GM12878 (cell line): ENCODE results near the gene ACD. TPM values are rescaled to one million over a fixed set of nuclear protein-coding genes. Genes with fewer than 3 reads are reported as not detected.

ENCODE experiments used
- ATAC-seq: fragments of 200-7000 bp; cut with Tn5 transposase; 3 replicates; pipeline ENCODE4 v1.9.1; 2020; ENCODE audit warnings: mild to moderate bottlenecking, moderate library complexity
- BruUV-seq: library from RNA; stranded (reverse); fragments of 400-500 nt; replicated peaks from 2 replicates; lab custom pipeline; 2021; lab: Mats Ljungman, UMichigan
- CTCF ChIA-PET: fragments of 300-600 bp; sonication (Branson Sonifier 250); formaldehyde crosslinking; extraction: SDS; loops from one replicate; lab custom pipeline; 2021; ENCODE audit warnings: inconsistent platforms; lab: Yijun Ruan, JAX
- POLR2A ChIA-PET: fragments of 350-600 bp; formaldehyde crosslinking; extraction: SDS; loops from one replicate; lab custom pipeline; 2021; ENCODE audit warnings: inconsistent platforms; lab: Charles Lee
- RAD21 ChIA-PET: fragments of 300-600 bp; sonication (Branson Sonifier 250); formaldehyde crosslinking; loops from one replicate; lab custom pipeline; 2023; ENCODE audit warnings: antibody characterized with exemption; ENCODE audit not compliant: unreplicated experiment; lab: Charles Lee
- SMC1A ChIA-PET: fragments of 300-600 bp; sonication (Branson Sonifier 250); formaldehyde crosslinking; loops from one replicate; lab custom pipeline; 2023; ENCODE audit not compliant: unreplicated experiment, uncharacterized antibody; lab: Charles Lee
- DNase-seq: peaks from one replicate; pipeline ENCODE4 v3.0.0-alpha.2; 2011; ENCODE audit warnings: low read depth, low spot score
- FAIRE-seq: peaks from 3 replicates; lab custom pipeline; 2011; peaks lifted over from hg19 to GRCh38; lab: Jason Lieb, UNC
- H2AFZ ChIP-seq: 2 replicates; pipeline ENCODE4 v1.6.0; 2011; ENCODE audit warnings: low read depth, low read length, control low read depth; ENCODE audit not compliant: control insufficient read depth
- H3K27ac ChIP-seq: 2 replicates; pipeline ENCODE4 v1.5.1; 2011; ENCODE audit warnings: control low read depth; ENCODE audit not compliant: control insufficient read depth, insufficient read depth
- H3K27me3 ChIP-seq, 2 experiments: replicated peaks in 1 of 2; 2 replicates each; pipeline versions ENCODE4 v1.6.0 to v1.6.1; 2011; ENCODE audit warnings: low read length in 1 of 2; ENCODE audit not compliant: control insufficient read depth in 2 of 2, insufficient read depth in 2 of 2
- H3K36me3 ChIP-seq, 2 experiments: 2 replicates each; pipeline ENCODE4 v1.5.1; 2011; ENCODE audit warnings: low read length in 1 of 2; ENCODE audit not compliant: control insufficient read depth in 2 of 2, insufficient read depth in 2 of 2
- H3K4me1 ChIP-seq: 2 replicates; pipeline ENCODE4 v1.6.1; 2011; ENCODE audit warnings: mild to moderate bottlenecking, low read length, moderate library complexity, mixed read lengths; ENCODE audit not compliant: control insufficient read depth, insufficient read depth
- H3K4me2 ChIP-seq: 2 replicates; pipeline ENCODE4 v1.6.0; 2011; ENCODE audit warnings: control low read depth; ENCODE audit not compliant: control insufficient read depth, insufficient read depth
- H3K4me3 ChIP-seq: fragments of 200-600 bp; sonication (generic); 2 replicates; pipeline ENCODE4 v1.5.1; 2016
- H3K79me2 ChIP-seq: 2 replicates; pipeline ENCODE4 v1.6.0; 2011; ENCODE audit warnings: low read length; ENCODE audit not compliant: control insufficient read depth, insufficient read depth
- H3K9ac ChIP-seq: 2 replicates; pipeline ENCODE4 v1.8.0; 2011; ENCODE audit warnings: low read length, control low read depth, mixed read lengths; ENCODE audit not compliant: control insufficient read depth, insufficient read depth
- H3K9me3 ChIP-seq: replicated peaks from 3 replicates; pipeline ENCODE4 v1.5.1; 2011; ENCODE audit warnings: mild to moderate bottlenecking, low read length; ENCODE audit not compliant: control insufficient read depth, insufficient read depth
- H4K20me1 ChIP-seq: 2 replicates; pipeline ENCODE4 v1.6.0; 2011; ENCODE audit not compliant: control insufficient read depth, insufficient read depth
- CHD4 ChIP-seq: fragments of 200-600 bp; sonication (generic); IDR thresholded peaks from 2 replicates; pipeline ENCODE4 v1.6.1; 2016; ENCODE audit warnings: mild to moderate bottlenecking
- HDAC6 ChIP-seq: fragments of 200-600 bp; sonication (generic); IDR thresholded peaks from one replicate; pipeline ENCODE4 v1.8.0; 2017; ENCODE audit warnings: antibody characterized with exemption; ENCODE audit not compliant: unreplicated experiment
- IKZF2 ChIP-seq, 2 experiments: fragments of 450-650 bp; IDR thresholded peaks; 2 replicates each; pipeline ENCODE4 v1.6.1; 2017; ENCODE audit warnings: mild to moderate bottlenecking in 2 of 2, moderate library complexity in 2 of 2
- IRF4 ChIP-seq: IDR thresholded peaks from 2 replicates; pipeline ENCODE4 v1.6.1; 2011; ENCODE audit warnings: low read depth, low read length
- JUND ChIP-seq: IDR thresholded peaks from 2 replicates; pipeline ENCODE4 v1.6.1; 2012; ENCODE audit warnings: low read depth, mild to moderate bottlenecking, low read length, improper control_type of control experiment, moderate library complexity
- MYB ChIP-seq: fragments of 150-350 bp; IDR thresholded peaks from 2 replicates; pipeline ENCODE4 v1.6.1; 2014; ENCODE audit warnings: mild to moderate bottlenecking, low read depth, low read length, borderline replicate concordance
- RAD21 ChIP-seq: IDR thresholded peaks from 2 replicates; pipeline ENCODE4 v1.6.1; 2011; ENCODE audit warnings: mild to moderate bottlenecking, low read depth, low read length, moderate library complexity; ENCODE audit not compliant: insufficient read depth
- SMAD5 ChIP-seq: IDR thresholded peaks from 2 replicates; pipeline ENCODE4 v1.6.1; 2016; ENCODE audit warnings: antibody characterized with exemption, low read depth
- SP1 ChIP-seq: IDR thresholded peaks from one replicate; pipeline ENCODE4 v1.6.1; 2011; ENCODE audit warnings: low read depth, low read length
- STAT3 ChIP-seq: IDR thresholded peaks from 2 replicates; pipeline ENCODE4 v1.6.1; 2011; ENCODE audit warnings: low read depth, low read length, improper control_type of control experiment
- TAF1 ChIP-seq: IDR thresholded peaks from 2 replicates; pipeline ENCODE4 v1.6.1; 2011; ENCODE audit warnings: mild to moderate bottlenecking, low read depth, low read length, borderline replicate concordance
- ZNF24 ChIP-seq: fragments of 450-650 bp; IDR thresholded peaks from 2 replicates; pipeline ENCODE4 v1.6.1; 2017; ENCODE audit warnings: antibody characterized with exemption, mild to moderate bottlenecking
- ZZZ3 ChIP-seq: IDR thresholded peaks from 2 replicates; pipeline ENCODE4 v1.6.1; 2011; ENCODE audit warnings: low read depth; ENCODE audit not compliant: control insufficient read depth, insufficient read length
- WGBS: methylation state at CpG from one replicate; pipeline ENCODE4 v1.1.6; 2016; ENCODE audit warnings: low lambda C conversion rate; ENCODE audit not compliant: insufficient replicate concordance, insufficient coverage; ENCODE audit errors: missing lambda C conversion rate; 5-methylcytosine and 5-hydroxymethylcytosine counted together
- in situ Hi-C: fragments of 300-500 bp; cut with MboI; formaldehyde crosslinking; loops from 9 replicates; pipeline ENCODE4 v1.14.3; 2018; ENCODE audit warnings: mixed read lengths
- intact Hi-C: fragments of 100-400 bp; cut with micrococcal nuclease; formaldehyde crosslinking; loops from one replicate; pipeline ENCODE4 v1.14.2; 2022; ENCODE audit not compliant: unreplicated experiment
- polyA plus RNA-seq, 11 experiments: library from polyadenylated mRNA; depleted of rRNA in 4 of 11; unstranded in 6 of 11; stranded (reverse) in 5 of 11; fragments of >200 nt; fragmentation: Nextera tagmentation in 4 of 11; fragmentation: Illumina TruSeq in 1 of 11; extraction: Ambion mirVana in 4 of 11; extraction: Trizol in 1 of 11; gene quantifications; 1 replicate in 1 of 11; 2 replicates in 10 of 11; pipeline versions ENCODE4 v1.2.1 to v1.2.3, GENCODE V29; 2011 to 2016; ENCODE audit warnings: inconsistent platforms in 2 of 11, missing spikeins in 2 of 11, low read depth in 1 of 11
- total RNA-seq, 4 experiments: library from RNA; depleted of rRNA in 3 of 4; stranded (reverse); fragments of >200 nt in 3 of 4; fragmentation: Illumina TruSeq in 1 of 4; extraction: Trizol in 1 of 4; gene quantifications; 2 replicates each; pipeline versions ENCODE4 v1.2.1 to v1.2.3, GENCODE V29; 2013 to 2021
- TF ChIP-seq, protein P1 (sequence below): fragments of 450-650 bp; IDR thresholded peaks from 2 replicates; pipeline ENCODE4 v1.6.1; 2017; ENCODE audit warnings: low read depth, mild to moderate bottlenecking, moderate library complexity
- TF ChIP-seq, protein P2 (sequence below): fragments of 450-650 bp; IDR thresholded peaks from 2 replicates; pipeline ENCODE4 v1.6.1; 2017; ENCODE audit warnings: mild to moderate bottlenecking, moderate library complexity
- TF ChIP-seq, protein P3 (sequence below): fragments of 450-650 bp; IDR thresholded peaks from 2 replicates; pipeline ENCODE4 v1.6.1; 2018; ENCODE audit warnings: borderline replicate concordance, mild to moderate bottlenecking; ENCODE audit not compliant: partially characterized antibody

ACD gene
- total and polyA plus RNA-seq, 10 of the 15 experiments (the other 5 are each of a cell fraction or from before 2014, with no cell fraction given), result 2.9 to 46.7 (median 23.9) TPM

DNA sequence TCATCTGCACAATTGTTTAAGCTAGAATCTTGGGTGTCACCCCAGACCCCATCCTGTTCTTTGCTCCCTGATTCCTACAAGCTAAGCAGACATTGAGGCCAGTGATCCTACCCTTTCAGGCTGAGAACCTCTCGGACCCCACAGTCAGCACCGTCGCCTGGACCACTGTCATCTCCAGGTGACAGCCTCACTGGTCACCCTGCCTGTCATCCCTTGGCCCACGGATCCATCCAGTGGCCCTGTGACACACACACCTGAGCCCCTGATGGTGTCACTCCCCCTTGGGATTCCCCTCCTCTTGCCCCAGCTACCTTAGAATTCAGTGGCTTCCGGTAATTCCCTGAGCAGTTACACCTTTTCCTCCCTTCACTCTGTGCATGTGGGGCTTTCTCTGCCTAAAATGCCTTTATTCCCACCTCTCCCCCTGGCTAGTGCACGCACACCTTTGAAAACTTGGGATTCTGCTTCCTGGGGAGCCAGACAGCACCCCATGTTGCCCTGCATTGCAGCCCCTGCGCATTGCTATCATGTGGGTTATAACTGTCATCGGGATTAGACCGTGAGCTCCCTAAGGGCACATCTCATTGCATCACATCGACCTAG is 9.5 kb upstream of the ACD start:
- Histone ChIP-seq H3K4me3 (no peak overlapping the region), H3K4me1 (peaks cover 36% of the 10 kb centered on the region), H3K4me2 (no peak overlapping the region), H3K27ac (no peak overlapping the region), H4K20me1 (no peaks in the 10 kb centered on the region), H3K36me3 (no peaks in the 10 kb centered on the region), H3K9me3 (no peaks in the 10 kb centered on the region), H3K79me2 (no peaks in the 10 kb centered on the region), H3K27me3 (no peaks in the 10 kb centered on the region), H3K9ac (no peak overlapping the region), H2AFZ (no peak overlapping the region)
- SMC1A ChIA-PET, result interaction anchor here (0.7 to 3.2 kb wide), 9 partner anchors 9 to 266 kb away, joined by 3 to 14 read pairs (median 3); partner anchors contain the start of genes ACD, ATP6V0D1 and GFOD2
- RAD21 ChIA-PET, result interaction anchor here (0.7 to 2.8 kb wide), 4 partner anchors 22 to 149 kb away, joined by 3 to 27 read pairs (median 3); partner anchors contain the start of genes RANBP10 and TSNAXIP1
- no peak for ATAC-seq
- DNase-seq, result no peak
- in situ Hi-C loops, result no loop called here
- intact Hi-C loops, result loop anchor here (5.0 kb wide), 2 partner anchors 48 to 177 kb away; partner anchors contain the start of gene GFOD2
- no TSS peak for BruUV-seq
- 79% methylated on average over 10 of the region's 10 CpGs for WGBS
- POLR2A ChIA-PET, result interaction anchor here (0.5 to 2.1 kb wide), 4 partner anchors 10 to 181 kb away, joined by 3 to 6 read pairs (median 3); partner anchors contain the start of gene ACD
- FAIRE-seq, result no peak
- CTCF ChIA-PET, result interaction anchor here (0.6 to 11.9 kb wide), 17 partner anchors 11 to 400 kb away, joined by 3 to 196 read pairs (median 4); partner anchors contain the start of genes GFOD2 and RANBP10
- TF ChIP-seq, protein P1, sequence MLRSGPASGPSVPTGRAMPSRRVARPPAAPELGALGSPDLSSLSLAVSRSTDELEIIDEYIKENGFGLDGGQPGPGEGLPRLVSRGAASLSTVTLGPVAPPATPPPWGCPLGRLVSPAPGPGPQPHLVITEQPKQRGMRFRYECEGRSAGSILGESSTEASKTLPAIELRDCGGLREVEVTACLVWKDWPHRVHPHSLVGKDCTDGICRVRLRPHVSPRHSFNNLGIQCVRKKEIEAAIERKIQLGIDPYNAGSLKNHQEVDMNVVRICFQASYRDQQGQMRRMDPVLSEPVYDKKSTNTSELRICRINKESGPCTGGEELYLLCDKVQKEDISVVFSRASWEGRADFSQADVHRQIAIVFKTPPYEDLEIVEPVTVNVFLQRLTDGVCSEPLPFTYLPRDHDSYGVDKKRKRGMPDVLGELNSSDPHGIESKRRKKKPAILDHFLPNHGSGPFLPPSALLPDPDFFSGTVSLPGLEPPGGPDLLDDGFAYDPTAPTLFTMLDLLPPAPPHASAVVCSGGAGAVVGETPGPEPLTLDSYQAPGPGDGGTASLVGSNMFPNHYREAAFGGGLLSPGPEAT, result no peak
- TF ChIP-seq, protein P2, sequence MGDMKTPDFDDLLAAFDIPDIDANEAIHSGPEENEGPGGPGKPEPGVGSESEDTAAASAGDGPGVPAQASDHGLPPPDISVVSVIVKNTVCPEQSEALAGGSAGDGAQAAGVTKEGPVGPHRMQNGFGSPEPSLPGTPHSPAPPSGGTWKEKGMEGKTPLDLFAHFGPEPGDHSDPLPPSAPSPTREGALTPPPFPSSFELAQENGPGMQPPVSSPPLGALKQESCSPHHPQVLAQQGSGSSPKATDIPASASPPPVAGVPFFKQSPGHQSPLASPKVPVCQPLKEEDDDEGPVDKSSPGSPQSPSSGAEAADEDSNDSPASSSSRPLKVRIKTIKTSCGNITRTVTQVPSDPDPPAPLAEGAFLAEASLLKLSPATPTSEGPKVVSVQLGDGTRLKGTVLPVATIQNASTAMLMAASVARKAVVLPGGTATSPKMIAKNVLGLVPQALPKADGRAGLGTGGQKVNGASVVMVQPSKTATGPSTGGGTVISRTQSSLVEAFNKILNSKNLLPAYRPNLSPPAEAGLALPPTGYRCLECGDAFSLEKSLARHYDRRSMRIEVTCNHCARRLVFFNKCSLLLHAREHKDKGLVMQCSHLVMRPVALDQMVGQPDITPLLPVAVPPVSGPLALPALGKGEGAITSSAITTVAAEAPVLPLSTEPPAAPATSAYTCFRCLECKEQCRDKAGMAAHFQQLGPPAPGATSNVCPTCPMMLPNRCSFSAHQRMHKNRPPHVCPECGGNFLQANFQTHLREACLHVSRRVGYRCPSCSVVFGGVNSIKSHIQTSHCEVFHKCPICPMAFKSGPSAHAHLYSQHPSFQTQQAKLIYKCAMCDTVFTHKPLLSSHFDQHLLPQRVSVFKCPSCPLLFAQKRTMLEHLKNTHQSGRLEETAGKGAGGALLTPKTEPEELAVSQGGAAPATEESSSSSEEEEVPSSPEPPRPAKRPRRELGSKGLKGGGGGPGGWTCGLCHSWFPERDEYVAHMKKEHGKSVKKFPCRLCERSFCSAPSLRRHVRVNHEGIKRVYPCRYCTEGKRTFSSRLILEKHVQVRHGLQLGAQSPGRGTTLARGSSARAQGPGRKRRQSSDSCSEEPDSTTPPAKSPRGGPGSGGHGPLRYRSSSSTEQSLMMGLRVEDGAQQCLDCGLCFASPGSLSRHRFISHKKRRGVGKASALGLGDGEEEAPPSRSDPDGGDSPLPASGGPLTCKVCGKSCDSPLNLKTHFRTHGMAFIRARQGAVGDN, result no peak
- no peak for TF ChIP-seq JUND
- no peak for TF ChIP-seq RAD21
- no peak for TF ChIP-seq TAF1
- TF ChIP-seq STAT3, result no peak
- TF ChIP-seq SP1, result no peak
- TF ChIP-seq IRF4, result no peak
- TF ChIP-seq IKZF2 (IDR thresholded peaks at IDR 0.05), result no peak
- no peak for TF ChIP-seq MYB
- no peak for TF ChIP-seq SMAD5
- TF ChIP-seq, protein P3, sequence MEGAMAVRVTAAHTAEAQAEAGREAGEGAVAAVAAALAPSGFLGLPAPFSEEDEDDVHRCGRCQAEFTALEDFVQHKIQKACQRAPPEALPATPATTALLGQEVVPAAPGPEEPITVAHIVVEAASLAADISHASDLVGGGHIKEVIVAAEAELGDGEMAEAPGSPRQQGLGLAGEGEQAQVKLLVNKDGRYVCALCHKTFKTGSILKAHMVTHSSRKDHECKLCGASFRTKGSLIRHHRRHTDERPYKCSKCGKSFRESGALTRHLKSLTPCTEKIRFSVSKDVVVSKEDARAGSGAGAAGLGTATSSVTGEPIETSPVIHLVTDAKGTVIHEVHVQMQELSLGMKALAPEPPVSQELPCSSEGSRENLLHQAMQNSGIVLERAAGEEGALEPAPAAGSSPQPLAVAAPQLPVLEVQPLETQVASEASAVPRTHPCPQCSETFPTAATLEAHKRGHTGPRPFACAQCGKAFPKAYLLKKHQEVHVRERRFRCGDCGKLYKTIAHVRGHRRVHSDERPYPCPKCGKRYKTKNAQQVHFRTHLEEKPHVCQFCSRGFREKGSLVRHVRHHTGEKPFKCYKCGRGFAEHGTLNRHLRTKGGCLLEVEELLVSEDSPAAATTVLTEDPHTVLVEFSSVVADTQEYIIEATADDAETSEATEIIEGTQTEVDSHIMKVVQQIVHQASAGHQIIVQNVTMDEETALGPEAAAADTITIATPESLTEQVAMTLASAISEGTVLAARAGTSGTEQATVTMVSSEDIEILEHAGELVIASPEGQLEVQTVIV, result no peak
- no peak for TF ChIP-seq HDAC6
- TF ChIP-seq ZZZ3, result no peak
- TF ChIP-seq ZNF24, result no peak
- TF ChIP-seq CHD4, result no peak
